Neuronal stem cell (in vitro differentiated cells): ENCODE measurements around the gene MYPN.
"Not testable (repeated sequence)": the region's sequence is repeated elsewhere in the genome, so short reads cannot be mapped to it uniquely, and the experiment has no call there.

ENCODE experiments used
- DNase-seq: peaks from one replicate; pipeline ENCODE4 v3.0.0-alpha.2; 2013; ENCODE audit warnings: low spot score
- H2AFZ ChIP-seq: one replicate; pipeline ENCODE4 v1.6.1; 2013; ENCODE audit warnings: mild to moderate bottlenecking, low read length, inconsistent platforms
- H2AK5ac ChIP-seq: 2 replicates; pipeline ENCODE4 v1.6.1; 2013; ENCODE audit warnings: low read depth, mild to moderate bottlenecking, inconsistent platforms, low read length, moderate library complexity, mixed read lengths
- H2BK120ac ChIP-seq: 2 replicates; pipeline ENCODE4 v1.6.1; 2013; ENCODE audit warnings: low read depth, mild to moderate bottlenecking, inconsistent platforms, low read length, moderate library complexity, mixed read lengths
- H2BK12ac ChIP-seq: one replicate; pipeline ENCODE4 v1.6.1; 2013; ENCODE audit warnings: low read length, inconsistent platforms
- H2BK15ac ChIP-seq: 2 replicates; pipeline ENCODE4 v1.6.1; 2013; ENCODE audit warnings: mild to moderate bottlenecking, low read length, inconsistent platforms, mixed read lengths
- H2BK5ac ChIP-seq: one replicate; pipeline ENCODE4 v1.6.1; 2013; ENCODE audit warnings: inconsistent platforms, mild to moderate bottlenecking, low read length, moderate library complexity
- H3K14ac ChIP-seq: one replicate; pipeline ENCODE4 v1.6.1; 2013; ENCODE audit warnings: low read length, inconsistent platforms
- H3K18ac ChIP-seq: 2 replicates; pipeline ENCODE4 v1.6.1; 2013; ENCODE audit warnings: low read length, inconsistent platforms
- H3K23ac ChIP-seq: 2 replicates; pipeline ENCODE4 v1.6.1; 2013; ENCODE audit warnings: low read depth, mild to moderate bottlenecking, mixed read lengths, low read length, inconsistent platforms; ENCODE audit not compliant: poor library complexity
- H3K27ac ChIP-seq: replicated peaks from 3 replicates; pipeline ENCODE4 v1.5.1; 2013; ENCODE audit warnings: low read length, inconsistent platforms
- H3K27me3 ChIP-seq, 3 experiments: 2 replicates each; pipeline ENCODE4 v1.6.1; 2013; ENCODE audit warnings: low read length in 3 of 3, mild to moderate bottlenecking in 2 of 3, inconsistent platforms in 1 of 3, low read depth in 1 of 3, mixed read lengths in 1 of 3, moderate library complexity in 1 of 3; ENCODE audit not compliant: control insufficient read depth in 3 of 3, insufficient read depth in 3 of 3
- H3K36me3 ChIP-seq, 2 donors: replicated peaks in 1 of 2; 2 replicates each; pipeline ENCODE4 v1.6.1; 2013; ENCODE audit warnings: low read length in 2 of 2; ENCODE audit not compliant: control insufficient read depth in 2 of 2, insufficient read depth in 2 of 2
- H3K4ac ChIP-seq: 2 replicates; pipeline ENCODE4 v1.6.1; 2013; ENCODE audit warnings: inconsistent platforms, mild to moderate bottlenecking, low read length, moderate library complexity
- H3K4me1 ChIP-seq, 2 donors: 1 replicate in 1 of 2; 2 replicates in 1 of 2; pipeline ENCODE4 v1.6.1; 2013; ENCODE audit warnings: low read length in 2 of 2, low read depth in 1 of 2; ENCODE audit not compliant: control insufficient read depth in 2 of 2, insufficient read depth in 1 of 2
- H3K4me2 ChIP-seq: one replicate; pipeline ENCODE4 v1.6.1; 2013; ENCODE audit warnings: mild to moderate bottlenecking, low read length, inconsistent platforms; ENCODE audit not compliant: insufficient read depth, poor library complexity, severe bottlenecking
- H3K4me3 ChIP-seq, 2 donors: 2 replicates each; pipeline ENCODE4 v1.5.1; 2013; ENCODE audit warnings: low read length in 2 of 2, mild to moderate bottlenecking in 2 of 2, inconsistent platforms in 1 of 2, moderate library complexity in 1 of 2
- H3K79me1 ChIP-seq: one replicate; pipeline ENCODE4 v1.6.1; 2013; ENCODE audit warnings: low read depth, mild to moderate bottlenecking, inconsistent platforms, low read length, moderate library complexity
- H3K9ac ChIP-seq: one replicate; pipeline ENCODE4 v1.6.1; 2013; ENCODE audit warnings: mild to moderate bottlenecking, low read depth, low read length, inconsistent platforms; ENCODE audit not compliant: poor library complexity
- H3K9me3 ChIP-seq, 2 donors: replicated peaks in 1 of 2; 2 replicates each; pipeline versions ENCODE3 to v1.6.1; 2013; ENCODE audit warnings: low read length in 2 of 2, mild to moderate bottlenecking in 2 of 2, inconsistent platforms in 1 of 2, low read depth in 1 of 2, mixed read lengths in 1 of 2, moderate library complexity in 1 of 2; ENCODE audit not compliant: control insufficient read depth in 2 of 2, insufficient read depth in 1 of 2
- H4K8ac ChIP-seq: one replicate; pipeline ENCODE4 v1.6.1; 2013; ENCODE audit warnings: low read depth, mild to moderate bottlenecking, inconsistent platforms, low read length, moderate library complexity
- H4K91ac ChIP-seq: one replicate; pipeline ENCODE4 v1.6.1; 2013; ENCODE audit warnings: low read length, low read depth, mild to moderate bottlenecking, inconsistent platforms; ENCODE audit not compliant: poor library complexity
- WGBS, 2 donors: extraction: QIAGEN DNeasy Blood & Tissue Kit; methylation state at CpG; one replicate each; pipeline ENCODE4 v1.1.7; 2013; ENCODE audit warnings: missing lambda C conversion rate in 2 of 2, mixed read lengths in 1 of 2; ENCODE audit not compliant: insufficient read length in 2 of 2, insufficient replicate concordance in 1 of 2; ENCODE audit errors: extremely low coverage in 2 of 2; 5-methylcytosine and 5-hydroxymethylcytosine counted together

The MYPN gene

GRCh38 chr10:68155615-68156210 lies 46.4 kb downstream of the MYPN start:
- no peaks in the 10 kb centered on the region for H3K9me3 ChIP-seq
- no peak overlapping the region for H4K91ac ChIP-seq
- no peak overlapping the region for H2BK5ac ChIP-seq
- no CpG with 5 or more reads among the region's 2 CpGs for WGBS, 2 donors
- H2BK15ac ChIP-seq = no peak overlapping the region
- DNase-seq = no peak
- H3K79me1 ChIP-seq = no peaks in the 10 kb centered on the region
- H3K23ac ChIP-seq = no peak overlapping the region
- H3K4me3 ChIP-seq = no peak overlapping the region
- H3K27ac ChIP-seq = no peak overlapping the region
- H3K9ac ChIP-seq = no peak overlapping the region
- H2AK5ac ChIP-seq = no peak overlapping the region
- H3K4ac ChIP-seq = no peak overlapping the region
- H3K4me2 ChIP-seq = no peak overlapping the region
- no peak overlapping the region for H4K8ac ChIP-seq
- no peak overlapping the region for H3K18ac ChIP-seq
- H2AFZ ChIP-seq = no peak overlapping the region
- H2BK12ac ChIP-seq = no peak overlapping the region
- no peak overlapping the region for H2BK120ac ChIP-seq
- H3K4me1 ChIP-seq = peaks cover 4 to 6% of the 10 kb centered on the region in 2 donors
- no peak overlapping the region for H3K14ac ChIP-seq
- no peaks in the 10 kb centered on the region for H3K27me3 ChIP-seq
- H3K36me3 ChIP-seq = no peaks in the 10 kb centered on the region

- no peak overlapping the region for H2BK15ac ChIP-seq
- no peak overlapping the region for H4K91ac ChIP-seq
- H3K9me3 ChIP-seq = no peaks in the 10 kb centered on the region
- H2BK12ac ChIP-seq = no peak overlapping the region
- H2BK120ac ChIP-seq = no peak overlapping the region
- H3K4me1 ChIP-seq = peaks cover 4 to 6% of the 10 kb centered on the region in 2 donors
- no peak overlapping the region for H2AFZ ChIP-seq
- no peak overlapping the region for H3K9ac ChIP-seq
- no CpG with 5 or more reads among the region's 11 CpGs for WGBS, 2 donors
- H2AK5ac ChIP-seq = no peak overlapping the region
- H3K27ac ChIP-seq = no peak overlapping the region
- H3K4me3 ChIP-seq = no peak overlapping the region
- H3K4me2 ChIP-seq = no peak overlapping the region
- no peaks in the 10 kb centered on the region for H3K27me3 ChIP-seq
- H3K23ac ChIP-seq = no peak overlapping the region
- no peak overlapping the region for H3K4ac ChIP-seq
- H2BK5ac ChIP-seq = no peak overlapping the region
- no peak overlapping the region for H3K14ac ChIP-seq
- H3K36me3 ChIP-seq = no peaks in the 10 kb centered on the region
- no peak overlapping the region for H3K18ac ChIP-seq
- H4K8ac ChIP-seq = no peak overlapping the region
- DNase-seq = peak; percentile 36
- no peaks in the 10 kb centered on the region for H3K79me1 ChIP-seq
These were observed 47.3 kb downstream of the MYPN start for GRCh38 chr10:68156373-68157185.

GRCh38 chr10:68157522-68157921 lies 48.2 kb downstream of the MYPN start:
- not testable (repeated sequence) for H3K79me1 ChIP-seq, H3K4ac ChIP-seq, DNase-seq, H3K14ac ChIP-seq, H4K8ac ChIP-seq, H3K23ac ChIP-seq, H2BK15ac ChIP-seq, H3K27me3 ChIP-seq, H3K4me3 ChIP-seq, H3K4me1 ChIP-seq, H2AFZ ChIP-seq, H3K36me3 ChIP-seq, H2BK5ac ChIP-seq, H3K18ac ChIP-seq, H3K9ac ChIP-seq, H2BK120ac ChIP-seq, H3K27ac ChIP-seq, H3K9me3 ChIP-seq, H4K91ac ChIP-seq, H2AK5ac ChIP-seq, H3K4me2 ChIP-seq, H2BK12ac ChIP-seq
- 100% methylated on average over 1 of the region's 7 CpGs; no CpG with 5 or more reads in 1 of the 2 donors for WGBS, 2 donors

- no peak overlapping the region for H3K4ac ChIP-seq
- no peak overlapping the region for H2AK5ac ChIP-seq
- no peak overlapping the region for H2BK12ac ChIP-seq
- H3K18ac ChIP-seq = no peak overlapping the region
- no CpG with 5 or more reads among the region's 7 CpGs for WGBS, 2 donors
- H3K9me3 ChIP-seq = no peaks in the 10 kb centered on the region
- no peak overlapping the region for H4K8ac ChIP-seq
- DNase-seq = no peak
- H3K4me1 ChIP-seq = peaks cover 4 to 6% of the 10 kb centered on the region in 2 donors
- H3K9ac ChIP-seq = no peak overlapping the region
- H3K27me3 ChIP-seq = no peaks in the 10 kb centered on the region
- H3K79me1 ChIP-seq = no peaks in the 10 kb centered on the region
- H3K4me3 ChIP-seq = no peak overlapping the region
- H3K27ac ChIP-seq = no peak overlapping the region
- no peak overlapping the region for H2BK120ac ChIP-seq
- H4K91ac ChIP-seq = no peak overlapping the region
- H2BK5ac ChIP-seq = no peak overlapping the region
- H3K4me2 ChIP-seq = no peak overlapping the region
- no peak overlapping the region for H3K14ac ChIP-seq
- no peak overlapping the region for H2AFZ ChIP-seq
- no peak overlapping the region for H3K23ac ChIP-seq
- no peaks in the 10 kb centered on the region for H3K36me3 ChIP-seq
- no peak overlapping the region for H2BK15ac ChIP-seq
These were observed 48.7 kb downstream of the MYPN start for GRCh38 chr10:68158031-68158430.
